Type B pancreatic cell (in vitro differentiated cells): ENCODE data around the gene ZNF2. TPM values are rescaled to one million over a fixed set of nuclear protein-coding genes. Genes with fewer than 3 reads are reported as not detected.
"Not testable (repeated sequence)": the region's sequence is repeated elsewhere in the genome, so short reads cannot be mapped to it uniquely, and the experiment has no call there.

ENCODE experiments used
- DNase-seq: peaks from one replicate; pipeline ENCODE4 v3.0.0; 2021; ENCODE audit warnings: mixed read lengths; ENCODE audit not compliant: unreplicated experiment; ENCODE audit errors: extremely low spot score
- H3K27ac Mint-ChIP-seq: 2 replicates; pipeline ENCODE4 v1.8.0; 2021; ENCODE audit warnings: mild to moderate bottlenecking, mixed read lengths
- H3K27me3 Mint-ChIP-seq: 2 replicates; pipeline ENCODE4 v1.8.0; 2021; ENCODE audit warnings: mixed read lengths
- H3K36me3 Mint-ChIP-seq: 2 replicates; pipeline ENCODE4 v1.8.0; 2021; ENCODE audit warnings: mixed read lengths
- H3K4me1 Mint-ChIP-seq: one replicate; pipeline ENCODE4 v1.8.0; 2021; ENCODE audit warnings: mixed read lengths; ENCODE audit not compliant: unreplicated experiment
- H3K4me3 Mint-ChIP-seq: 2 replicates; pipeline ENCODE4 v1.8.0; 2021; ENCODE audit warnings: mild to moderate bottlenecking, mixed read lengths
- H3K9me3 Mint-ChIP-seq: 2 replicates; pipeline ENCODE4 v1.8.0; 2021; ENCODE audit warnings: mixed read lengths
- total RNA-seq: library from RNA; stranded (reverse); gene quantifications from 2 replicates; pipeline ENCODE4 v1.2.1, GENCODE V29; 2021; ENCODE audit warnings: low replicate concordance
- TF ChIP-seq, protein P1 (sequence below): fragments of 200-600 bp; sonication (generic); conservative IDR thresholded peaks from 2 replicates; pipeline ENCODE4 v1.5.0; 2021; ENCODE audit warnings: antibody characterized with exemption, mild to moderate bottlenecking

ZNF2 gene
- total RNA-seq, 1 donor from 2014 or later = 6.2 TPM

- TF ChIP-seq, protein P1, sequence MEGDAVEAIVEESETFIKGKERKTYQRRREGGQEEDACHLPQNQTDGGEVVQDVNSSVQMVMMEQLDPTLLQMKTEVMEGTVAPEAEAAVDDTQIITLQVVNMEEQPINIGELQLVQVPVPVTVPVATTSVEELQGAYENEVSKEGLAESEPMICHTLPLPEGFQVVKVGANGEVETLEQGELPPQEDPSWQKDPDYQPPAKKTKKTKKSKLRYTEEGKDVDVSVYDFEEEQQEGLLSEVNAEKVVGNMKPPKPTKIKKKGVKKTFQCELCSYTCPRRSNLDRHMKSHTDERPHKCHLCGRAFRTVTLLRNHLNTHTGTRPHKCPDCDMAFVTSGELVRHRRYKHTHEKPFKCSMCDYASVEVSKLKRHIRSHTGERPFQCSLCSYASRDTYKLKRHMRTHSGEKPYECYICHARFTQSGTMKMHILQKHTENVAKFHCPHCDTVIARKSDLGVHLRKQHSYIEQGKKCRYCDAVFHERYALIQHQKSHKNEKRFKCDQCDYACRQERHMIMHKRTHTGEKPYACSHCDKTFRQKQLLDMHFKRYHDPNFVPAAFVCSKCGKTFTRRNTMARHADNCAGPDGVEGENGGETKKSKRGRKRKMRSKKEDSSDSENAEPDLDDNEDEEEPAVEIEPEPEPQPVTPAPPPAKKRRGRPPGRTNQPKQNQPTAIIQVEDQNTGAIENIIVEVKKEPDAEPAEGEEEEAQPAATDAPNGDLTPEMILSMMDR = no peak
- Mint-ChIP-seq H3K4me1 (no peaks in the 10 kb centered on the region), H3K4me3 (no peak overlapping the region), H3K9me3 (no peaks in the 10 kb centered on the region), H3K36me3 (peaks cover 44% of the 10 kb centered on the region), H3K27ac (no peak overlapping the region), H3K27me3 (no peaks in the 10 kb centered on the region)
- DNase-seq = no peak
Measured at GRCh38 chr2:95181774-95182173, 16.2 kb downstream of the ZNF2 start.

- peaks cover 12% of the 10 kb centered on the region for H3K27me3 Mint-ChIP-seq
- no peaks in the 10 kb centered on the region for H3K4me1 Mint-ChIP-seq
- H3K36me3 Mint-ChIP-seq = peaks cover 31% of the 10 kb centered on the region
- TF ChIP-seq, protein P1 = no peak
- H3K27ac Mint-ChIP-seq = no peak overlapping the region
- no peaks in the 10 kb centered on the region for H3K9me3 Mint-ChIP-seq
- H3K4me3 Mint-ChIP-seq = no peak overlapping the region
- no peak for DNase-seq
Measured at GRCh38 chr2:95185197-95185596, 19.6 kb downstream of the ZNF2 start.

DNA sequence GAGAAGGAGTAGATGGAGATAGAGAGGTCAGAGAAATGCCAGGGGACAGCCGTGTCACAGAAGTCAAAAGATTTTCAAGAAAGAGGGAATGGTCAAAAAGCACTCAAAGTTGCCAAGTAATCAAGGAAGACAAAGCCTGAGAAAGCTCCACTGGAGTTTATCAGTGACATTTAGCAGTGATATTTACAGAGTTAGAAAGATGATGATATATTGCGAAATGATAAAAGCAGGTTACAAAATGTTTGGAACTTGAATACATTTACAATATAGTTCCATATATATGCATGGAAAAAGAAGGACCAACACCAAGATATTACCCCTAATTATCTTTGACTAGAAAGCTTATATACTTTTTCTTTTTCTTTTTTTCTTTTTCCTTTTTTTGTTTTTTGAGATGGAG lies 20.4 kb downstream of the ZNF2 start:
- Mint-ChIP-seq H3K4me3 (no peak overlapping the region), H3K27ac (no peak overlapping the region), H3K4me1 (no peaks in the 10 kb centered on the region), H3K36me3 (peaks cover 25% of the 10 kb centered on the region), H3K9me3 (no peaks in the 10 kb centered on the region), H3K27me3 (peaks cover 20% of the 10 kb centered on the region)
- TF ChIP-seq, protein P1 = no peak
- DNase-seq = no peak

- TF ChIP-seq, protein P1 = peak; percentile 78
- H3K27me3 Mint-ChIP-seq = peaks cover 46% of the 10 kb centered on the region
- H3K27ac Mint-ChIP-seq, H3K4me1 Mint-ChIP-seq, H3K36me3 Mint-ChIP-seq, H3K9me3 Mint-ChIP-seq, H3K4me3 Mint-ChIP-seq: not testable (repeated sequence)
- peak; percentile 77 for DNase-seq
Measured at GRCh38 chr2:95192956-95193355, 27.3 kb downstream of the ZNF2 start.

DNA sequence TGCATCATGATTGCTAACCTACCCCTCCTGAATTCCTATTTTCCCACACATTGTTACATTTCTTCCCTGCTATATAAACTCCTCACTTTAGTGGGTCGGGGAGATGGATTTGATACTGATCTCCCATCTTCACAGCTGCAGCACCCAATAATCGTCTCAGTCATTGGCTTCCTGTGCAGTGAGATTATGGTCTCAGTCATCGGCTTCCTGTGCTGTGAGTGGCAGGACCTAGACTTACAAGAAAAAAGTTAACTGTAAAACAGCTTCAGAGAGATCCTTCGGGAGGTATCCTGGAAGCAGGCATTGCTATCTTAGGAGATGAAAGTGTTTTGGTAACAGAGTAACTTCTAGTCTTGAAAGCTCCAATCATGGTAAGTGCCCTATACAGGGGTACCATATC lies 38.3 kb downstream of the ZNF2 start:
- Mint-ChIP-seq H3K36me3 (peaks cover 12% of the 10 kb centered on the region), H3K9me3 (peaks cover 2% of the 10 kb centered on the region), H3K27ac (no peak overlapping the region), H3K4me1 (peaks cover 13% of the 10 kb centered on the region), H3K27me3 (peaks cover 13% of the 10 kb centered on the region), H3K4me3 (no peak overlapping the region)
- no peak for DNase-seq
- TF ChIP-seq, protein P1 = no peak

DNA sequence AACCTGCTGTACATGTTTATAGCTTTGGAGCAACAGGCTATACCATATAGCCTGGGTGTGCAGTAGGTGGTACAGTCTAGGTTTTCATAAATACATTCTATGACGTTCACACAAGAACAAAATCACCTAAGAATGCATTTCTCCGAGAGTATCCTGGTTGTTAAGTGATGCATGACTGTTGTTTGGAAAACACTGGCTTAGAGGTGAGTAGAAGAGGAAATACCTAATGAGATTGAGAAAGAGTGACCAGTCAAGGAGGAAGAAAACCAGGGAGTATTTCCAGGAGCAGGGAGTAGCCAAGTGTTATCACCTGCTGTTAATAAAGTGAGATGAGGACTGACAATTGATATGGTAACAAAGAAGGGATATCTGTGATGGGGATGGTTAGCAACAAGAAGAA lies 38.8 kb downstream of the ZNF2 start:
- H3K9me3 Mint-ChIP-seq = peaks cover 7% of the 10 kb centered on the region
- peak overlapping the region; percentile 25 for H3K4me3 Mint-ChIP-seq
- H3K4me1 Mint-ChIP-seq = peaks cover 13% of the 10 kb centered on the region
- no peak overlapping the region for H3K27ac Mint-ChIP-seq
- peaks cover 9% of the 10 kb centered on the region for H3K27me3 Mint-ChIP-seq
- DNase-seq = no peak
- TF ChIP-seq, protein P1 = no peak
- peaks cover 17% of the 10 kb centered on the region for H3K36me3 Mint-ChIP-seq
